Endometrial microvascular endothelial cells (primary cell): ENCODE measurements around the gene MALL. TPM values are rescaled to one million over a fixed set of nuclear protein-coding genes. Genes with fewer than 3 reads are reported as not detected.
"Not testable (repeated sequence)": the region's sequence is repeated elsewhere in the genome, so short reads cannot be mapped to it uniquely, and the experiment has no call there.

Source experiments
- in situ Hi-C: cut with HindIII; loops from 2 replicates; pipeline ENCODE4 v1.10.0; 2017; ENCODE audit warnings: low sequenced_read_pairs, low pct_unique_long_range_greater_than_20kb; ENCODE audit errors: inconsistent ontology term
- total RNA-seq: library from RNA; depleted of rRNA; stranded (reverse); fragments of >200 nt; gene quantifications from one replicate; pipeline ENCODE4 v1.2.3, GENCODE V29; 2015; ENCODE audit errors: inconsistent ontology term

MALL gene
- total RNA-seq, 1 donor from 2014 or later, result 141 TPM

- in situ Hi-C loops, result no loop called here
These were observed 14.3 kb downstream of the MALL start for GRCh38 chr2:110101280-110101844.

- in situ Hi-C loops, result not testable (repeated sequence)
These were observed 14.7 kb downstream of the MALL start for GRCh38 chr2:110100880-110101279.

GRCh38 chr2:110100480-110100879 is 15.1 kb downstream of the MALL start:
- in situ Hi-C loops, result no loop called here

- in situ Hi-C loops, result no loop called here
These were observed 16.0 kb downstream of the MALL start for GRCh38 chr2:110099471-110100225.

- in situ Hi-C loops, result no loop called here
These were observed 16.6 kb downstream of the MALL start for GRCh38 chr2:110099038-110099425.

GRCh38 chr2:110097506-110098220 is 18.0 kb downstream of the MALL start:
- in situ Hi-C loops, result no loop called here

GRCh38 chr2:110095994-110096633 is 19.5 kb downstream of the MALL start:
- in situ Hi-C loops, result no loop called here

- in situ Hi-C loops, result not testable (repeated sequence)
These were observed 20.6 kb downstream of the MALL start for GRCh38 chr2:110094884-110095534.

- in situ Hi-C loops, result not testable (repeated sequence)
These were observed 21.7 kb downstream of the MALL start for GRCh38 chr2:110093924-110094323.

GRCh38 chr2:110090164-110090563 is 25.5 kb downstream of the MALL start:
- in situ Hi-C loops, result not testable (repeated sequence)

GRCh38 chr2:110083757-110084156 is 31.9 kb downstream of the MALL start:
- in situ Hi-C loops, result not testable (repeated sequence)

GRCh38 chr2:110083162-110083561 is 32.5 kb downstream of the MALL start:
- in situ Hi-C loops, result not testable (repeated sequence)

GRCh38 chr2:110078104-110078503 is 37.5 kb downstream of the MALL start:
- in situ Hi-C loops, result not testable (repeated sequence)

GRCh38 chr2:110075896-110076295 is 39.7 kb downstream of the MALL start:
- in situ Hi-C loops, result not testable (repeated sequence)

- in situ Hi-C loops, result not testable (repeated sequence)
These were observed 45.8 kb downstream of the MALL start for GRCh38 chr2:110069869-110070268.

- in situ Hi-C loops, result not testable (repeated sequence)
These were observed 47.5 kb downstream of the MALL start for GRCh38 chr2:110068153-110068552.

GRCh38 chr2:110062332-110062731 is 53.3 kb downstream of the MALL start:
- in situ Hi-C loops, result not testable (repeated sequence)

- in situ Hi-C loops, result not testable (repeated sequence)
These were observed 55.1 kb downstream of the MALL start for GRCh38 chr2:110060550-110060949.
